ENCODE data around the gene PCAT7.

DNA sequence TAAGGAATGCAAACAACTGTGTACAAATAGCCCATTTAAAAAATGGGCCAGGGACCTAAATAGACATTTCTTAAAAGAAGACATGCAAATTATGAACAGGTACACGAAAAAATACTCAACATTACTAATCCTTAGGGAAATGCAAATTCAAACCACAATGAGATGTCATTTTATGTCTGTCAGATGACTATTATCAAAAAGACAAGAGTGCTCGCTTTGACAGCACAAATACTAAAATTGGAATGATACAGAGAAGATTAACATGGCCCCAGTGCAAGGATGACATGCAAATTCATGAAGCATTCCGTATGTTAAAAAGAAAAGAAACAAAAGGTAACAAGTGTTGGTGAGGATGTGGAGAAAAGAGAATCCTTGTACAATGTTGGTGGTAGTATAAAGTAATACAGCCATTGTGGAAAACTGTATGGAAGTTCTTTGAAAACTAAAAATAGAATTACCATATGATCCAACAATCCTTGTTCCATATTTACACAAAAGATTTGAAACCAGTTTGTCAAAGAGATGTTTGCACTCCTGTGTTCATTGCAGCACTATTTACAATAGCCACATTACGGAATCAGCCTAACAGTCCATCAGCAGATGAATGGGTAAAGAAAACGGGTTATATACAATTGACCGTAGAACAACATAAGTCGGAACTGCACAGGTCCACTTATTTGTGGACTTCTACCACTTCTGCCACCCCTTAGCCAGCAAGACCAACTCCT is 47.2 kb upstream of the PCAT7 start:
- TF ChIP-seq POLR2A (IDR thresholded peaks at IDR 0.05): no peak
- no peak for TF ChIP-seq EP300 (IDR thresholded peaks at IDR 0.05)

Measured in ovary (tissue), 1 donor.